Karpas-422 (cell line): ENCODE data around the gene RAD51B. TPM values are rescaled to one million over a fixed set of nuclear protein-coding genes. Genes with fewer than 3 reads are reported as not detected.

Experiments used
- DNase-seq: peaks from one replicate; pipeline ENCODE4 v3.0.0-alpha.2; 2015
- H2AFZ ChIP-seq: fragments of 200-600 bp; sonication (generic); 2 replicates; pipeline ENCODE4 v1.6.1; 2014; ENCODE audit warnings: antibody characterized with exemption, low read length, mixed read lengths
- H3K27ac ChIP-seq: fragments of 200-600 bp; sonication (generic); 2 replicates; pipeline ENCODE4 v1.5.1; 2014; ENCODE audit warnings: mild to moderate bottlenecking, low read length, moderate library complexity
- H3K27me3 ChIP-seq: fragments of 200-600 bp; sonication (generic); 2 replicates; pipeline ENCODE4 v1.6.1; 2014; ENCODE audit warnings: low read length, mixed read lengths
- H3K36me3 ChIP-seq: fragments of 200-600 bp; sonication (generic); 2 replicates; pipeline ENCODE4 v1.6.1; 2014; ENCODE audit warnings: low read length, mixed read lengths; ENCODE audit not compliant: insufficient read depth
- H3K4me1 ChIP-seq: fragments of 200-600 bp; sonication (generic); 2 replicates; pipeline ENCODE4 v1.6.1; 2014; ENCODE audit warnings: mild to moderate bottlenecking, low read length, mixed read lengths
- H3K4me2 ChIP-seq: fragments of 200-600 bp; sonication (generic); 2 replicates; pipeline ENCODE4 v1.6.1; 2014; ENCODE audit warnings: low read length, low read depth, mild to moderate bottlenecking; ENCODE audit not compliant: poor library complexity, severe bottlenecking
- H3K4me3 ChIP-seq: fragments of 200-600 bp; sonication (generic); 2 replicates; pipeline ENCODE4 v1.5.1; 2014; ENCODE audit warnings: mild to moderate bottlenecking, antibody characterized with exemption, low read length, mixed read lengths
- H3K79me2 ChIP-seq: fragments of 200-600 bp; sonication (generic); 2 replicates; pipeline ENCODE4 v1.6.1; 2014; ENCODE audit warnings: mild to moderate bottlenecking, low read length, mixed read lengths
- H3K9ac ChIP-seq: fragments of 200-600 bp; sonication (generic); 2 replicates; pipeline ENCODE4 v1.6.0; 2014; ENCODE audit warnings: low read length
- H3K9me2 ChIP-seq: fragments of 200-600 bp; sonication (generic), shearing (Covaris generic); replicated peaks from 2 replicates; pipeline ENCODE4 v1.6.0; 2014; ENCODE audit warnings: mild to moderate bottlenecking, low read length, moderate library complexity; ENCODE audit not compliant: insufficient read depth
- H3K9me3 ChIP-seq: fragments of 300-700, 200-600 bp; sonication (generic); 2 replicates; pipeline ENCODE4 v1.6.1; 2014; ENCODE audit warnings: low read length, mixed read lengths
- H4K20me1 ChIP-seq: fragments of 200-600 bp; sonication (generic); 2 replicates; pipeline ENCODE4 v1.6.1; 2014; ENCODE audit warnings: mild to moderate bottlenecking, antibody characterized with exemption, low read length, low read depth; ENCODE audit not compliant: insufficient read depth
- total RNA-seq: library from RNA; depleted of rRNA; stranded (reverse); fragments of >200 nt; shearing (Covaris generic); gene quantifications from 2 replicates; pipeline ENCODE4 v1.2.3, GENCODE V29; 2014; ENCODE audit warnings: low replicate concordance

The RAD51B gene
- total RNA-seq, 1 experiment from 2014 or later: 107 TPM

DNA sequence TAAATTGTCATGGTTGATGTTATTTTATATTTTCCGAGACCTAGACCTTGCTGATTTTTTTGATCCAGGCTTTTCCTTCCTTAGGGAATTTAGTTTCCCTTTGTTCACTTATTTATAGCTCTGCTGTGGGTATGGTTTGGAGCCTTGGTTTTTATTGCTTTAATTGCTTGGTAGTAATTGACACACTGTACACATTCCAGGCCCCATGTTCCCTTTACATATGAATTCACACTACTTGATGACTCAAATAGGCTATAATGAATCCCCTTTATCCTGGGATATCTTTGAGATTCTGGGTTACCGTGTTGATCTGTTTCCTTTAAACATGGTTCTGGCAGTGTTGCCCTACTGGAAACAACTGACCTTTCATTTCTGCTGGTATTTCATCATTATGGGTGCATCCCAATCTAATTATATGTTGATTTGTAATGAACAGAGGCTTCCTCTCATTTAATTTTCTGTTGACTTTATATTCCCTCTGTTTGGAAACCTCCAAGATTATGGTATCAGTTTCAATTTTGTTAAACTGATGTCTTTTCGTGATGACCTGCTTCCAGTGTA lies 424.0 kb downstream of the RAD51B start:
- H3K9me3 ChIP-seq: no peaks in the 10 kb centered on the region
- no peak overlapping the region for H3K4me3 ChIP-seq
- no peak overlapping the region for H3K9ac ChIP-seq
- H3K4me1 ChIP-seq: no peaks in the 10 kb centered on the region
- H3K27ac ChIP-seq: no peak overlapping the region
- H3K79me2 ChIP-seq: no peaks in the 10 kb centered on the region
- H2AFZ ChIP-seq: no peak overlapping the region
- H3K9me2 ChIP-seq: no peaks in the 10 kb centered on the region
- no peaks in the 10 kb centered on the region for H3K27me3 ChIP-seq
- peaks cover 28% of the 10 kb centered on the region; the same call in 1 of the 2 replicates for H4K20me1 ChIP-seq
- H3K36me3 ChIP-seq: no peaks in the 10 kb centered on the region
- no peak overlapping the region for H3K4me2 ChIP-seq
- DNase-seq: no peak

- Histone ChIP-seq H3K9ac (no peak overlapping the region), H3K4me2 (no peak overlapping the region), H3K9me3 (no peaks in the 10 kb centered on the region), H3K27ac (no peak overlapping the region), H4K20me1 (peaks cover 37% of the 10 kb centered on the region; the same call in 1 of the 2 replicates), H3K4me1 (no peaks in the 10 kb centered on the region), H3K27me3 (no peaks in the 10 kb centered on the region), H2AFZ (no peak overlapping the region), H3K36me3 (no peaks in the 10 kb centered on the region), H3K4me3 (no peak overlapping the region), H3K9me2 (no peaks in the 10 kb centered on the region), H3K79me2 (no peaks in the 10 kb centered on the region)
- no peak for DNase-seq
Measured at GRCh38 chr14:68244262-68244980, 424.8 kb downstream of the RAD51B start.

DNA sequence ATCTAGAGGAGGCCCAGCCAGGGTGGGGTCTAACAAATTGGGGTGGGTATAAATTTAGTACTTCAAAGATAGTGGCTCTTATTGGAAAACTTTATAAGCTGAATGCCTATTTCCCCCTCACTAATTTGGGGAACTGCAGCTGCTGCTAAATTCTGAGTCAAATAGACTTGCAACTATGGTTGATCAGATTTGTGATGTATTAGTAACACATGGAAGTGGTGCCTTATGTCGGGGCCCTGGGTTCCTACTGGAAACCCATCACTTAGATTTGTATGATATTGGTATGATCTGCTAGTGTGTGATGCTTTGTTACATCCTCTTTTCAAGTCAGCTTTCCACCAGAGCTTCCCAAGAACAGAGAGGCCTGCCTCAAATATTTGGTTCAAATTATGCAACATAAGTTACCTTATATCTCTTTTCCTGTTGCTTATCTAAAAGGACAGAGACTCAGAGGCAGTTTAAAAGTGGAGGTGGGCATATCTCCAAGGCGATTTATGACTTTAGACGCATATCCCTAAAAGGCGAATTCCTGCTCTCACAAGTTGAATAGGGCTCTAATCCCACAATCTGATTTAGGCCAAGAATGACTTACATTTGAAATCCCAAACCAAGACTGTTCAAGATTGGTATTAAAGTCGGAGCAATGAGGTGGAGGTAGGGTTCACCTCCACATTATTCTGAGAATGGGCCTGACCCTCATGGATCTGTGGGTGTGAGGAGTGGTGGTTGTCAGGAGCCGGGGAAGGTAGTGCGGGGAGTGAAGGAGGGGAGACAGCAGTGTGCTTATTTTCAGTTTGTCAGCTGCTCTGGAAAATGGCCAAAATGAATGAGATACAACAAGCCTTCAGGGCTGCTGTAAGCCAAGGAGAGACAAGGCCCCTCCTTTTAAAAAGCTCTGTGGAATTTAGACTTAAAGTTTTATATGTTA lies 425.8 kb downstream of the RAD51B start:
- Histone ChIP-seq H2AFZ (no peak overlapping the region), H3K27me3 (no peaks in the 10 kb centered on the region), H3K9me2 (no peaks in the 10 kb centered on the region), H3K4me3 (no peak overlapping the region), H3K36me3 (no peaks in the 10 kb centered on the region), H3K79me2 (no peaks in the 10 kb centered on the region), H3K9me3 (no peaks in the 10 kb centered on the region), H3K4me1 (no peaks in the 10 kb centered on the region), H3K27ac (no peak overlapping the region), H3K4me2 (no peak overlapping the region), H4K20me1 (peaks cover 38% of the 10 kb centered on the region; the same call in 1 of the 2 replicates), H3K9ac (no peak overlapping the region)
- no peak for DNase-seq

- Histone ChIP-seq H3K9ac (no peak overlapping the region), H3K4me2 (no peak overlapping the region)
- DNase-seq: no peak
Measured at GRCh38 chr14:68246074-68246785, 426.7 kb downstream of the RAD51B start.

GRCh38 chr14:68246786-68247105 lies 427.2 kb downstream of the RAD51B start:
- Histone ChIP-seq H3K27me3 (no peaks in the 10 kb centered on the region), H3K9me3 (no peaks in the 10 kb centered on the region), H3K4me3 (no peak overlapping the region), H3K4me1 (peaks cover 3% of the 10 kb centered on the region; the same call in 1 of the 2 replicates), H3K9ac (no peak overlapping the region), H3K36me3 (no peaks in the 10 kb centered on the region), H3K79me2 (no peaks in the 10 kb centered on the region), H3K27ac (no peak overlapping the region), H4K20me1 (peaks cover 38% of the 10 kb centered on the region; the same call in 1 of the 2 replicates), H3K9me2 (no peaks in the 10 kb centered on the region), H3K4me2 (no peak overlapping the region), H2AFZ (no peak overlapping the region)
- no peak for DNase-seq

More at GRCh38 chr14:68246074-68246785, 426.7 kb downstream of the RAD51B start:
- Histone ChIP-seq H3K9me3 (no peaks in the 10 kb centered on the region), H2AFZ (no peak overlapping the region), H3K4me3 (no peak overlapping the region), H3K79me2 (no peaks in the 10 kb centered on the region), H3K36me3 (no peaks in the 10 kb centered on the region), H3K4me1 (no peaks in the 10 kb centered on the region), H4K20me1 (peaks cover 38% of the 10 kb centered on the region; the same call in 1 of the 2 replicates), H3K27me3 (no peaks in the 10 kb centered on the region), H3K27ac (no peak overlapping the region), H3K9me2 (no peaks in the 10 kb centered on the region)

- no peaks in the 10 kb centered on the region for H3K9me2 ChIP-seq
- no peak overlapping the region for H2AFZ ChIP-seq
- DNase-seq: no peak
- H4K20me1 ChIP-seq: peaks cover 33% of the 10 kb centered on the region; the same call in 1 of the 2 replicates
- no peak overlapping the region for H3K27ac ChIP-seq
- H3K4me1 ChIP-seq: peaks cover 5% of the 10 kb centered on the region; the same call in 1 of the 2 replicates
- no peaks in the 10 kb centered on the region for H3K79me2 ChIP-seq
- no peak overlapping the region for H3K4me2 ChIP-seq
- H3K4me3 ChIP-seq: no peak overlapping the region
- no peak overlapping the region for H3K9ac ChIP-seq
- no peaks in the 10 kb centered on the region for H3K36me3 ChIP-seq
- no peaks in the 10 kb centered on the region for H3K9me3 ChIP-seq
- no peaks in the 10 kb centered on the region for H3K27me3 ChIP-seq
Measured at GRCh38 chr14:68247274-68247673, 427.7 kb downstream of the RAD51B start.

DNA sequence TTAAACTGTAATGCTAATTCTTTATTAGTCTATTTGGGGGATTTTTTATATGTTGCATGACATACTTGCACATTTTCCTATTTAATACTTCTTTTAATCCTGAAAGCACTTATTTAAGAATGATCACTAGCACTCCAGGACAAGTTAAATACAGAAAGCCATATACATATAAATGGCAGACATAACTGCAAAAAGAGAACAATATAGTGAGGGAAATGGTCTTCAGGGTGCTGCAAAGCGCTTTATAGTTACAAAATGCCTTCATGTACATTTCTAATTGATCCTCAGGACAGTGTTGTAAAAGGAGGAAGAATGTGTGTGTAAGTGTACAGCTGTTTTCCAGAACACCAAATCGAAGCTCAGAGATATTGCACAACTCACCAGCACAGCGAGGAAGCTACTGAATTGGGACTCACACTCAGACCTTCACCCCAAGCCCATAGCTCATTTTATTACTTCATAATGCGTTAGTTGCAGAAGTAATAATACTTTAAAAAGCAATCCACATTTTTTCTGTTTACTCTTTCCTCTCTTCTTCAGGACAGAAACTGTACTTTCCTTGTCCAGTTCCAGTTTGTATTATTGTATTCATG lies 428.2 kb downstream of the RAD51B start:
- H3K79me2 ChIP-seq: no peaks in the 10 kb centered on the region
- H3K9me2 ChIP-seq: no peaks in the 10 kb centered on the region
- no peak for DNase-seq
- H3K9ac ChIP-seq: no peak overlapping the region
- no peak overlapping the region for H3K27ac ChIP-seq
- peaks cover 5% of the 10 kb centered on the region; the same call in 1 of the 2 replicates for H3K4me1 ChIP-seq
- no peak overlapping the region for H3K4me2 ChIP-seq
- H3K9me3 ChIP-seq: no peaks in the 10 kb centered on the region
- H4K20me1 ChIP-seq: peaks cover 33% of the 10 kb centered on the region; the same call in 1 of the 2 replicates
- no peaks in the 10 kb centered on the region for H3K27me3 ChIP-seq
- H3K4me3 ChIP-seq: no peak overlapping the region
- no peaks in the 10 kb centered on the region for H3K36me3 ChIP-seq
- no peak overlapping the region for H2AFZ ChIP-seq
